Breast epithelium (tissue), 3 donors: ENCODE results near the gene SEMA4D.

Source experiments
- CTCF ChIP-seq, 3 donors: fragments of 450-650 bp; IDR thresholded peaks; one replicate each; pipeline ENCODE4 v1.5.1; 2016 to 2017; ENCODE audit warnings: antibody characterized with exemption in 3 of 3, mild to moderate bottlenecking in 3 of 3, moderate library complexity in 3 of 3
- POLR2AphosphoS5 ChIP-seq, 3 donors: sonication (generic); formaldehyde crosslinking; IDR thresholded peaks; one replicate each; pipeline ENCODE4 v1.6.1; 2017; ENCODE audit warnings: antibody characterized with exemption in 3 of 3

- no peak for TF ChIP-seq CTCF (IDR thresholded peaks at IDR 0.05)
- no peak for TF ChIP-seq POLR2AphosphoS5 (IDR thresholded peaks at IDR 0.05)
Observed at GRCh38 chr9:89530726-89531125, 32.8 kb upstream of the SEMA4D start.
